ENCODE data around the gene ILF2.
A peak's percentile ranks its signal among the peaks of the same experiment; 100 is the strongest.

Gene ILF2

DNA sequence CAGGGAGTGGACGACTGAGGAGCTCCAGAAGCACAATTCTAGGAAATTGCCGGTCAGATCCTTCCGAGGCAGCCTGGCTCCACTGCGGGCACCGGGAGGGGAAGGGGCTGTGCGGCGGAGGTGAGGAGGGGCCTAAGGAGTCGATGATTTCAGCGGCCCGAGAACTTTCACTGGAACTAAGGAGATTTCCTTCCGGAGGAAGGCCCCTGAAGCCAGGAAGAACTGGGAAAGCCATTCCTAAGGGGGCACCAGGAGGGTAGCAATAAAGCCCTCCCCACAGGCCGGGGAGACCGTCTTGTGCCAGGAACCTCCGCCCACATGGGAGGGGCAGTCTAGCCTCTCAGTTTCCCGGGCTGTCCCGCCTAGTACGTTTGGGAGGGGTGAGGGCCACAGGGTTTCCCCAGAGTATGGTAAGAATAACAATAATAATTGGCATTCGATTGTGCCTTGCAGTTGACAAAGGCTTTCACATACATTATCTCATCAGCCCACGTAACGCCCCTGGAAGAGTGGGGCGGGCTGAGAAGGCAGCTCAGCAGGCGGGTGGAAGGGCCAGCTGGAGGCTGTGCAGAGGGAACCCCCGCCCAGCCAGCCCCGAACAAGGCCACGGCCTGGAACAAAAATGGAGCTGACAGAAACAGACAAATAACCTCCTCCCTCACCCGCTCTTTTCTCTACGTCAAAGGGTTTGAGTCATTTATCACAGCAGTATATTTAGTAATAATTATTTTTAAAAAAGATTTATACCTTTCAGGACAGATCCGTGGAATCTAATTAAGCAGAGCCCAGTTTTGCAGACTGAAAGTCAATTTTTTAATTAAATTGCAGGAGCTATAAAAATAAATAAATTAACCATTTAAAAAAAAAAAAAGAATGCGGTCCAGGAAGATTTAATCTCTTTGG lies 27.5 kb upstream of the ILF2 start:
- TF ChIP-seq, protein P1, sequence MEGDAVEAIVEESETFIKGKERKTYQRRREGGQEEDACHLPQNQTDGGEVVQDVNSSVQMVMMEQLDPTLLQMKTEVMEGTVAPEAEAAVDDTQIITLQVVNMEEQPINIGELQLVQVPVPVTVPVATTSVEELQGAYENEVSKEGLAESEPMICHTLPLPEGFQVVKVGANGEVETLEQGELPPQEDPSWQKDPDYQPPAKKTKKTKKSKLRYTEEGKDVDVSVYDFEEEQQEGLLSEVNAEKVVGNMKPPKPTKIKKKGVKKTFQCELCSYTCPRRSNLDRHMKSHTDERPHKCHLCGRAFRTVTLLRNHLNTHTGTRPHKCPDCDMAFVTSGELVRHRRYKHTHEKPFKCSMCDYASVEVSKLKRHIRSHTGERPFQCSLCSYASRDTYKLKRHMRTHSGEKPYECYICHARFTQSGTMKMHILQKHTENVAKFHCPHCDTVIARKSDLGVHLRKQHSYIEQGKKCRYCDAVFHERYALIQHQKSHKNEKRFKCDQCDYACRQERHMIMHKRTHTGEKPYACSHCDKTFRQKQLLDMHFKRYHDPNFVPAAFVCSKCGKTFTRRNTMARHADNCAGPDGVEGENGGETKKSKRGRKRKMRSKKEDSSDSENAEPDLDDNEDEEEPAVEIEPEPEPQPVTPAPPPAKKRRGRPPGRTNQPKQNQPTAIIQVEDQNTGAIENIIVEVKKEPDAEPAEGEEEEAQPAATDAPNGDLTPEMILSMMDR (conservative IDR thresholded peaks at IDR 0.05; ENCODE audit: low read depth, low read length), result no peak
- peak overlapping the region; percentile 20 for H3K4me3 ChIP-seq (ENCODE audit: low read depth, low read length)
- peak; percentile 47 for DNase-seq (ENCODE audit: low read depth)

DNA sequence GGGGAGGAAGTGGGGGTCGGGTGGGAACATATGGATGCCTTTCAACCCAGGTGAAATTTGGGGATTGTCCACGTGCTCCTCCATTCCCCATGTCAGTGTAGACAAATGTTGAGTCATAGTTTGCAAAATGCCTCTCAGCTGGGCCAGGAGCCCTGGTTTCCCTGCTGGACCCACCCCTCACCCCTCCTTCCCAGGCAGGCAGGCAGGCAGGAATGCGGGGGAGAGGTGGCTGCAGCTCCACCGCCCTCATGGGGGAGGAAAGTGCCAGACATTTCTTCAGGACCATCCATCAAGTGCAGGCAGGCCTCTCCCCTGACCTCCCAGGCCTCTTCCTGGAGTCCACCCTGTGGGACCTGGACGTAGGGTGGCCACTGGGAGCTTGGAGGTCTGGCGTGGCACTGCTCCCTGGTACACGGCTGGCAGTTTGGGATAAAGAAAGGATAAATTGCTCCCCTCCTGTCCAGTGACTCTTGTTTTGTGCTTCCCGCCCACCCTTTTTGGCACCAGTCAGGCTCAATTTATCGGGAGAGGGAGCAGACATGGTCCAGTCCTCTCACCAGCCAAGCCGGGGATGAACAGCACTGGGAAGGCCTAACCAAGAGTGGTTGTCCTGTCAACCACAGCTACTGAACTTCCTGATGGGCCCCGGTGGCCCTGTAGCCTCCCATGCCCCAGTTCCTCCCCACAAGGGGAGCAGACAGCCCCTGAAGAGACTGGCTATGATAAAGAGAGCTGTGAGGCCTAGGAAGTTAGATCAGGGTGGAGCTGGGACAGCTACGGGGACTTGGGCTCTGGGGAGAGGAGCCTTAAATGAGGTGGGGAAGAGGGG lies 26.6 kb upstream of the ILF2 start:
- H3K4me3 ChIP-seq (ENCODE audit: low read depth, low read length), result no peak overlapping the region
- DNase-seq (ENCODE audit: low read depth), result no peak
- TF ChIP-seq, protein P1 (conservative IDR thresholded peaks at IDR 0.05; ENCODE audit: low read depth, low read length), result no peak

DNA sequence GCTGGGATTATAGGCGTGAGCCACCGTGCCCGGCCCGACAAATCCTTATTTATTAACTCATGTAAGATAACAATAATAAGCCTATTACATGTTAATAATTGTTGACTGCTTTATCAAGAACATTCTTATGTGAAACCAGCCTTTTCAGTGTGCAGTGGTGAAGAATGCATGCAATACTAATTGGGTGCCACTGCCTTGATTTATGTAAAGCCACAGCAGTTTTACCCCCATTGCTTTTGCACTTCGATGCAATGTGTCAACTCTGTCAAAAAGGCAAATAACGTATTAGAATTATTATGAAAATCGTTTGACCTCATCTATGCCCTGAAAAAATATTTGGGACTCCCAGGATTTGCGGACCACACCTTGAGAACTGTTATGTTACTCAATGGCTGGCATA lies 25.9 kb upstream of the ILF2 start:
- TF ChIP-seq, protein P1 (conservative IDR thresholded peaks at IDR 0.05; ENCODE audit: low read depth, low read length), result no peak
- DNase-seq (ENCODE audit: low read depth), result no peak
- H3K4me3 ChIP-seq (ENCODE audit: low read depth, low read length), result no peak overlapping the region

DNA sequence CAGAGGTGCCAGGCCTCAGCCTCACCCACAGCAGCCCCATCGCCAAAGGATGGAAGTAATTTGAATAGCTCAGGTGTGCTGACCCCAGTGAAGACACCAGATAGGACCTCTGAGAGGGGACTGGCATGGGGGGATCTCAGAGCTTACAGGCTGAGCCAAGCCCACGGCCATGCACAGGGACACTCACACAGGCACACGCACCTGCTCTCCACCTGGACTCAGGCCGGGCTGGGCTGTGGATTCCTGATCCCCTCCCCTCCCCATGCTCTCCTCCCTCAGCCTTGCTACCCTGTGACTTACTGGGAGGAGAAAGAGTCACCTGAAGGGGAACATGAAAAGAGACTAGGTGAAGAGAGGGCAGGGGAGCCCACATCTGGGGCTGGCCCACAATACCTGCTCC lies 22.7 kb upstream of the ILF2 start:
- no peak for DNase-seq (ENCODE audit: low read depth)
- TF ChIP-seq, protein P1 (conservative IDR thresholded peaks at IDR 0.05; ENCODE audit: low read depth, low read length), result no peak

DNA sequence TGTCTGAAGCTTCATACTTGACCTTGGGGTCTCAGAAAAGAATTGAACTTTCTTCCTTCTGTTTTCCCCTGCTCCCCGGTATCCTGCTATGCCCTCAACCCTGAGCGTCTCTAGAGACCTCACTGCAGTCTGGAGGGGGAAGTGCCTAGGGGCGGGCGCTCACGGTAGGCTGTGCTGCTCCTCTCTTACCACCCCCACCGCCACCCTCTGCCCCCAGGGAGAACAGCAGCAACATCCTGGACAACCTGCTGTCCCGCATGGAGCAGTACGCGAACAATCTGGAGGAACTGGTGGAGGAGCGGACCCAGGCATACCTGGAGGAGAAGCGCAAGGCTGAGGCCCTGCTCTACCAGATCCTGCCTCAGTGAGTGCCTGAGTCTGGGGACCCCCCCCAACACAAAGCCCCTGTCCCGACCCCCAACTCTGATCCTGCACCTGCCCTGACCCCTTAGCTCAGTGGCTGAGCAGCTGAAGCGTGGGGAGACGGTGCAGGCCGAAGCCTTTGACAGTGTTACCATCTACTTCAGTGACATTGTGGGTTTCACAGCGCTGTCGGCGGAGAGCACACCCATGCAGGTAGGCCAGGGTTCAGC lies 18.0 kb upstream of the ILF2 start:
- no peak overlapping the region for H3K4me3 ChIP-seq (ENCODE audit: low read depth, low read length)
- TF ChIP-seq, protein P1 (conservative IDR thresholded peaks at IDR 0.05; ENCODE audit: low read depth, low read length), result no peak
- DNase-seq (ENCODE audit: low read depth), result no peak

More for the DNA sequence above, 22.7 kb upstream of the ILF2 start:
- no peak overlapping the region for H3K4me3 ChIP-seq (ENCODE audit: low read depth, low read length)

DNA sequence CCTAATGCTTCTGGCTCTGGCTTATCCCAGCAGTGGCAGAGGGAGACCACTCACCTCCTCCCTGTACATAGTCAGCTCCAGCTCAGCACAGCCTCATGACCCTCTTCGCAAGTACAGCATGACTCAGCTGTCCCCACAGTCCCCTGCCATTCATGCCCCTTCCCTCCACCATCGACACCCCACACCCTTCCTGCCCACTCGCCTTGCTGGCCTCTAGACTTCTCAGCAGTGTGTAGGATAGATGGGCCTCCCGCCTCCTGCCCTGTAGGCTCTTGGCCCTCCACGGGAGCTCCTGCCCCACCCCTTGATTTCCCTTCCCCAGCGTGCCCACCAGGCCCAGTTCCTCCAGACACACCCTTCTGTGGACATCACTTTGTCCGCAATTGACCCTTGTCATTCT lies 17.5 kb upstream of the ILF2 start:
- DNase-seq (ENCODE audit: low read depth), result no peak
- H3K4me3 ChIP-seq (ENCODE audit: low read depth, low read length), result no peak overlapping the region
- TF ChIP-seq, protein P1 (conservative IDR thresholded peaks at IDR 0.05; ENCODE audit: low read depth, low read length), result no peak
